Measurements from ENCODE around the gene ACBD4. TPM values are rescaled to one million over a fixed set of nuclear protein-coding genes. Genes with fewer than 3 reads are reported as not detected.

ACBD4 gene
- total and polyA plus RNA-seq, 2 of the 13 experiments (the other 11 are each of a cell fraction or from before 2014, with no cell fraction given) = 16.1 to 26.9 TPM

DNA sequence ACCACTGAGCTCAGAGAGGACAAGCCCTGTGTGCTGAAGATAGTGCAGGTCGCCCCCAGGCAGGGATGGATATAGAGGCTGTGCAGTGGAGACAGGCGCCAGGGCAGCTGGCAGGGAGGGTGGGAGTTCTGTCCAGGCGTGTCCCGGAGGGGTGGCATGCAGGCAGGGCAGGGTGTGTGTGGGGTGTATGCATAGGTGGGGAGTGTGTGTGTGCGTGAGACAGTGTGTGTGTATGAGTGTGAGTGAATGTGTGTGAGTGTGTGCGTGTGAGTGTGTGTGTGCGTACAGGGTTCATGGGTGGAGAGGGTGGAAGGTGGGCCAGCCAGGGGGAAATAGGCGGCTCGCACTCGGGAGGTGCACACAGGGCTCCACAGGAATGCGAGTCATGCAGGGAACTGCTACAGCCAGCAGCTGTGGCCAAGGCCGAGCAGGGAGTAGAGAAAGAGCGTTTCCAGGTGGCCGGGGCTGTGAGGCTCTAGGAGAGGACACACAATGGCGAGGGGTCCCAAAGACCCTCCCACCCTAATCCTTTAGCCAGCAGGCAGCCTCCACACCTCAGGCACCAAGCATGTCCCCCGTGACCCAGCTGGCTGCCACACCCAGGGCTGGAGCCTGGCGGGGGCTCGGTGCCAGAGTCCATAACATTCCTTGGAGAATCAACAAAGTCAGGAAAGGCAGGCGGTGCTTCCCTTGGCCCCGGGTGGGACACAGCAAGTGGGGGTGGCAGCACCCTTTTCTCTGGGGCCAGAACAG, 7.8 kb upstream of the ACBD4 start (continued):
- 0 out of 2 replicates have a peak, but pooled peaks have one; percentile 0 for TF ChIP-seq ZNF121 (CRISPR knock-in tag; IDR thresholded peaks at IDR 0.05)
- TF ChIP-seq ATF7-NPFF (CRISPR knock-in tag; IDR thresholded peaks at IDR 0.05; ENCODE audit: low read depth) = peak; percentile 61; the same call in 1 of the 2 replicates
- TF ChIP-seq HOXA3 (CRISPR knock-in tag; IDR thresholded peaks at IDR 0.05) = no peak; the same call in 1 of the 2 replicates
- TF ChIP-seq PRMT3 (CRISPR knock-in tag; IDR thresholded peaks at IDR 0.05; ENCODE audit: borderline replicate concordance, low read depth) = no peak
- no peak for TF ChIP-seq MXD3 (CRISPR knock-in tag; IDR thresholded peaks at IDR 0.05)
- no peak for TF ChIP-seq EED (CRISPR knock-in tag; IDR thresholded peaks at IDR 0.05)
- TF ChIP-seq TCF7 (IDR thresholded peaks at IDR 0.05; ENCODE audit: low read depth) = no peak
- TF ChIP-seq, protein P1, sequence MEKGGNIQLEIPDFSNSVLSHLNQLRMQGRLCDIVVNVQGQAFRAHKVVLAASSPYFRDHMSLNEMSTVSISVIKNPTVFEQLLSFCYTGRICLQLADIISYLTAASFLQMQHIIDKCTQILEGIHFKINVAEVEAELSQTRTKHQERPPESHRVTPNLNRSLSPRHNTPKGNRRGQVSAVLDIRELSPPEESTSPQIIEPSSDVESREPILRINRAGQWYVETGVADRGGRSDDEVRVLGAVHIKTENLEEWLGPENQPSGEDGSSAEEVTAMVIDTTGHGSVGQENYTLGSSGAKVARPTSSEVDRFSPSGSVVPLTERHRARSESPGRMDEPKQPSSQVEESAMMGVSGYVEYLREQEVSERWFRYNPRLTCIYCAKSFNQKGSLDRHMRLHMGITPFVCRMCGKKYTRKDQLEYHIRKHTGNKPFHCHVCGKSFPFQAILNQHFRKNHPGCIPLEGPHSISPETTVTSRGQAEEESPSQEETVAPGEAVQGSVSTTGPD (CRISPR knock-in tag; IDR thresholded peaks at IDR 0.05) = no peak
- TF ChIP-seq, protein P2, sequence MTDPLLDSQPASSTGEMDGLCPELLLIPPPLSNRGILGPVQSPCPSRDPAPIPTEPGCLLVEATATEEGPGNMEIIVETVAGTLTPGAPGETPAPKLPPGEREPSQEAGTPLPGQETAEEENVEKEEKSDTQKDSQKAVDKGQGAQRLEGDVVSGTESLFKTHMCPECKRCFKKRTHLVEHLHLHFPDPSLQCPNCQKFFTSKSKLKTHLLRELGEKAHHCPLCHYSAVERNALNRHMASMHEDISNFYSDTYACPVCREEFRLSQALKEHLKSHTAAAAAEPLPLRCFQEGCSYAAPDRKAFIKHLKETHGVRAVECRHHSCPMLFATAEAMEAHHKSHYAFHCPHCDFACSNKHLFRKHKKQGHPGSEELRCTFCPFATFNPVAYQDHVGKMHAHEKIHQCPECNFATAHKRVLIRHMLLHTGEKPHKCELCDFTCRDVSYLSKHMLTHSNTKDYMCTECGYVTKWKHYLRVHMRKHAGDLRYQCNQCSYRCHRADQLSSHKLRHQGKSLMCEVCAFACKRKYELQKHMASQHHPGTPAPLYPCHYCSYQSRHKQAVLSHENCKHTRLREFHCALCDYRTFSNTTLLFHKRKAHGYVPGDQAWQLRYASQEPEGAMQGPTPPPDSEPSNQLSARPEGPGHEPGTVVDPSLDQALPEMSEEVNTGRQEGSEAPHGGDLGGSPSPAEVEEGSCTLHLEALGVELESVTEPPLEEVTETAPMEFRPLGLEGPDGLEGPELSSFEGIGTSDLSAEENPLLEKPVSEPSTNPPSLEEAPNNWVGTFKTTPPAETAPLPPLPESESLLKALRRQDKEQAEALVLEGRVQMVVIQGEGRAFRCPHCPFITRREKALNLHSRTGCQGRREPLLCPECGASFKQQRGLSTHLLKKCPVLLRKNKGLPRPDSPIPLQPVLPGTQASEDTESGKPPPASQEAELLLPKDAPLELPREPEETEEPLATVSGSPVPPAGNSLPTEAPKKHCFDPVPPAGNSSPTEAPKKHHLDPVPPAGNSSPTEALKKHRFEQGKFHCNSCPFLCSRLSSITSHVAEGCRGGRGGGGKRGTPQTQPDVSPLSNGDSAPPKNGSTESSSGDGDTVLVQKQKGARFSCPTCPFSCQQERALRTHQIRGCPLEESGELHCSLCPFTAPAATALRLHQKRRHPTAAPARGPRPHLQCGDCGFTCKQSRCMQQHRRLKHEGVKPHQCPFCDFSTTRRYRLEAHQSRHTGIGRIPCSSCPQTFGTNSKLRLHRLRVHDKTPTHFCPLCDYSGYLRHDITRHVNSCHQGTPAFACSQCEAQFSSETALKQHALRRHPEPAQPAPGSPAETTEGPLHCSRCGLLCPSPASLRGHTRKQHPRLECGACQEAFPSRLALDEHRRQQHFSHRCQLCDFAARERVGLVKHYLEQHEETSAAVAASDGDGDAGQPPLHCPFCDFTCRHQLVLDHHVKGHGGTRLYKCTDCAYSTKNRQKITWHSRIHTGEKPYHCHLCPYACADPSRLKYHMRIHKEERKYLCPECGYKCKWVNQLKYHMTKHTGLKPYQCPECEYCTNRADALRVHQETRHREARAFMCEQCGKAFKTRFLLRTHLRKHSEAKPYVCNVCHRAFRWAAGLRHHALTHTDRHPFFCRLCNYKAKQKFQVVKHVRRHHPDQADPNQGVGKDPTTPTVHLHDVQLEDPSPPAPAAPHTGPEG (CRISPR knock-in tag; IDR thresholded peaks at IDR 0.05) = no peak
- TF ChIP-seq, protein P3, sequence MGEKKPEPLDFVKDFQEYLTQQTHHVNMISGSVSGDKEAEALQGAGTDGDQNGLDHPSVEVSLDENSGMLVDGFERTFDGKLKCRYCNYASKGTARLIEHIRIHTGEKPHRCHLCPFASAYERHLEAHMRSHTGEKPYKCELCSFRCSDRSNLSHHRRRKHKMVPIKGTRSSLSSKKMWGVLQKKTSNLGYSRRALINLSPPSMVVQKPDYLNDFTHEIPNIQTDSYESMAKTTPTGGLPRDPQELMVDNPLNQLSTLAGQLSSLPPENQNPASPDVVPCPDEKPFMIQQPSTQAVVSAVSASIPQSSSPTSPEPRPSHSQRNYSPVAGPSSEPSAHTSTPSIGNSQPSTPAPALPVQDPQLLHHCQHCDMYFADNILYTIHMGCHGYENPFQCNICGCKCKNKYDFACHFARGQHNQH (CRISPR knock-in tag; IDR thresholded peaks at IDR 0.05) = peak; percentile 42; the same call in 1 of the 2 replicates
- peak; percentile 16; the same call in 1 of the 2 replicates for TF ChIP-seq AHR (CRISPR knock-in tag; IDR thresholded peaks at IDR 0.05)
- no peak for TF ChIP-seq MYNN (CRISPR knock-in tag; IDR thresholded peaks at IDR 0.05; ENCODE audit: low read depth)
- no peak; the same call in 1 of the 2 replicates for TF ChIP-seq NR2F2 (IDR thresholded peaks at IDR 0.05; ENCODE audit: borderline replicate concordance, low read depth)
- TF ChIP-seq ZNF253 (CRISPR knock-in tag; IDR thresholded peaks at IDR 0.05; ENCODE audit: borderline replicate concordance) = peak; percentile 18; the same call in 1 of the 2 replicates
- TF ChIP-seq SOX6 (IDR thresholded peaks at IDR 0.05) = no peak
- TF ChIP-seq SOX6 (CRISPR knock-in tag; IDR thresholded peaks at IDR 0.05) = peak; percentile 56
- TF ChIP-seq DZIP1 (CRISPR knock-in tag; IDR thresholded peaks at IDR 0.05) = no peak
